OCI-LY3 (cell line): ENCODE data around the gene PAM.

Experiments used
- CTCF ChIP-seq: fragments of 200-600, 300-600 bp; sonication (generic); IDR thresholded peaks from 2 replicates; pipeline ENCODE4 v1.5.1; 2014; ENCODE audit warnings: antibody characterized with exemption, low read length, low read depth
- EZH2phosphoT487 ChIP-seq: fragments of 200-600 bp; shearing (Covaris generic); IDR thresholded peaks from 2 replicates; pipeline ENCODE4 v1.6.1; 2018; ENCODE audit warnings: antibody characterized with exemption, mixed run types, low read depth

GRCh38 chr5:102956599-102956998 lies 201.5 kb downstream of the PAM start:
- TF ChIP-seq EZH2phosphoT487 (no peak), CTCF (no peak)
